ENCODE data around the gene G2E3. TPM values are rescaled to one million over a fixed set of nuclear protein-coding genes. Genes with fewer than 3 reads are reported as not detected.

The G2E3 gene
- total and polyA plus RNA-seq, 11 donors, result 2.4 to 10.2 (median 6.8) TPM

DNA sequence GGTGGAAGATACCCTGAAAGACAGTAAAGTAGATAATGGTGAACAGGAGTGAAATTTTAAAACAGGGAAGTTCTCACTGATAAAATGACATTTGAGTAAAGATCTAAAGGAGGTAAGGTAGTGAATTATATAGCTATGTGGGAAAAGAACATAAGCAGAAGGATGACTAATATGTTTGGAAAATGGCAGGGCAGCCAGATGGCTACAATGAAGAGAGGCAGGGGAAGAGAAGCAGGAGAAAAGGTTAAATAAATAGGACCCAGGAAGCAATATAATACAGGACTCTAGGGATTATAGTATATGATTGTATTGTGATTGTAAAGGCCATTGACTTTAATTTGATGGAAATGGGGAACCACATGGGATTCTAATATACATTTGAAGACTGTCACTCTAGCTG is 96.2 kb downstream of the G2E3 start:
- TF ChIP-seq POLR2A (IDR thresholded peaks at IDR 0.05), result no peak
- intact Hi-C loops (cut with DNase I), result loop anchor here in 4 of 10 donors (5.0 to 10.0 kb wide), 4 partner anchors 50 to 260 kb away; no protein-coding TSS in a partner anchor
- Histone ChIP-seq H3K4me1 (no peaks in the 10 kb centered on the region), H3K27me3 (no peaks in the 10 kb centered on the region), H3K27ac (no peak overlapping the region), H3K36me3 (peaks cover 0 to 97% (median 81%) of the 10 kb centered on the region in 9 donors), H3K9me3 (no peaks in the 10 kb centered on the region), H3K4me3 (no peak overlapping the region)
- ATAC-seq (no peak), DNase-seq (no peak)

DNA sequence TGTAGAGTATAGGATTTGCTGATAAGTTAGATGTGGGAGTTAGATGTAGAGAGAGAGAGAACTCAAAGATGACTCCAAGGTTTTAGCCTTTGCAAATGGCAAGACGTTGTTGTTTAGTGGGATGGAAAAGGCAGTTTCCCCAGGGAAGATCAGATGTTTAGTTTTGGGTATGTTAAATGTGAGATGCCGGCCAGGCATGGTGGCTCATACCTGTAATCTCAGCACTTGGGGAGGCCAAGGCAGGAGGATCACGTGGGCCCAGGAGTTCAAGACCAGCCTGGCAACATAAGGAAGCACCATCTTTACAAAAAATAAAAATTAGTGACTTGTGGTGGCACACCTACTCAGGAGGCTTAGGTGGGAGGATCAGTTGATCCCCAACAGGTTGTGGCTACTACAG is 96.7 kb downstream of the G2E3 start:
- DNase-seq (no peak), ATAC-seq (no peak)
- Histone ChIP-seq H3K4me3 (no peak overlapping the region), H3K27me3 (no peaks in the 10 kb centered on the region), H3K9me3 (no peaks in the 10 kb centered on the region), H3K27ac (no peak overlapping the region), H3K4me1 (no peaks in the 10 kb centered on the region), H3K36me3 (peaks cover 0 to 95% (median 81%) of the 10 kb centered on the region in 9 donors)
- no peak for TF ChIP-seq POLR2A (IDR thresholded peaks at IDR 0.05)
- TF ChIP-seq, protein P1, sequence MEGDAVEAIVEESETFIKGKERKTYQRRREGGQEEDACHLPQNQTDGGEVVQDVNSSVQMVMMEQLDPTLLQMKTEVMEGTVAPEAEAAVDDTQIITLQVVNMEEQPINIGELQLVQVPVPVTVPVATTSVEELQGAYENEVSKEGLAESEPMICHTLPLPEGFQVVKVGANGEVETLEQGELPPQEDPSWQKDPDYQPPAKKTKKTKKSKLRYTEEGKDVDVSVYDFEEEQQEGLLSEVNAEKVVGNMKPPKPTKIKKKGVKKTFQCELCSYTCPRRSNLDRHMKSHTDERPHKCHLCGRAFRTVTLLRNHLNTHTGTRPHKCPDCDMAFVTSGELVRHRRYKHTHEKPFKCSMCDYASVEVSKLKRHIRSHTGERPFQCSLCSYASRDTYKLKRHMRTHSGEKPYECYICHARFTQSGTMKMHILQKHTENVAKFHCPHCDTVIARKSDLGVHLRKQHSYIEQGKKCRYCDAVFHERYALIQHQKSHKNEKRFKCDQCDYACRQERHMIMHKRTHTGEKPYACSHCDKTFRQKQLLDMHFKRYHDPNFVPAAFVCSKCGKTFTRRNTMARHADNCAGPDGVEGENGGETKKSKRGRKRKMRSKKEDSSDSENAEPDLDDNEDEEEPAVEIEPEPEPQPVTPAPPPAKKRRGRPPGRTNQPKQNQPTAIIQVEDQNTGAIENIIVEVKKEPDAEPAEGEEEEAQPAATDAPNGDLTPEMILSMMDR (IDR thresholded peaks at IDR 0.05), result no peak
- WGBS, 4 donors, result 85 to 95% (median 91%) methylated on average over 3 of the region's 3 CpGs
- intact Hi-C loops (cut with DNase I), result loop anchor here in 4 of 10 donors (5.0 to 10.0 kb wide), 4 partner anchors 49 to 259 kb away; no protein-coding TSS in a partner anchor

DNA sequence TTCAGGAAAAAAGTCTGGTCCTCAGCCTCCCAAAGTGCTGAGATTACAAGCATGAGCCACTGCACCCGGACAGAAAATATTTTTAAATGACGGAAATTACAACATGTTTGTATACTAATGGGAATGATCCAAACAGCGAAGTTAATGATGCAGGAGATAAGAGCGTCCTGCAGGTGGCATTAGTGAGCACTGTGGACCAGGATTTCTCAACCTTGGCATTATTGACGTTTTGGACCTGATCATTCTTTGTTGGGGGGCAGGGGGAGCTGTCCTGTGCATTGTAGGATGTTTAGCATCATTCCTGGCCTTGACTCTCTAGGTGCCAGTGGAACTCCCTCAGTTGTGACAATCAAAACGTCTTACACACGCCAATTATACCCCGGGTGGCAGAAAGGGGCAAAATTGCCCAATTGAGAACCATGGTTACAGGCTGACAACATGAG is 97.3 kb downstream of the G2E3 start:
- TF ChIP-seq, protein P1 (IDR thresholded peaks at IDR 0.05), result peak; percentile 45 to 73 (median 64)
- no peak for TF ChIP-seq POLR2A (IDR thresholded peaks at IDR 0.05)
- Histone ChIP-seq H3K36me3 (peaks cover 0 to 95% (median 81%) of the 10 kb centered on the region in 9 donors), H3K4me1 (no peaks in the 10 kb centered on the region), H3K9me3 (no peaks in the 10 kb centered on the region), H3K27ac (peak overlapping the region in 1 of 12 donors; percentile 1), H3K27me3 (no peaks in the 10 kb centered on the region), H3K4me3 (no peak overlapping the region)
- intact Hi-C loops (cut with DNase I), result loop anchor here in 4 of 10 donors (5.0 to 10.0 kb wide), 4 partner anchors 49 to 259 kb away; no protein-coding TSS in a partner anchor
- 52 to 62% (median 57%) methylated on average over 8 of the region's 8 CpGs for WGBS, 4 donors
- ATAC-seq (peak in 2 of 4 donors; percentile 49 to 51), DNase-seq (peak in 1 of 5 donors; percentile 21)

DNA sequence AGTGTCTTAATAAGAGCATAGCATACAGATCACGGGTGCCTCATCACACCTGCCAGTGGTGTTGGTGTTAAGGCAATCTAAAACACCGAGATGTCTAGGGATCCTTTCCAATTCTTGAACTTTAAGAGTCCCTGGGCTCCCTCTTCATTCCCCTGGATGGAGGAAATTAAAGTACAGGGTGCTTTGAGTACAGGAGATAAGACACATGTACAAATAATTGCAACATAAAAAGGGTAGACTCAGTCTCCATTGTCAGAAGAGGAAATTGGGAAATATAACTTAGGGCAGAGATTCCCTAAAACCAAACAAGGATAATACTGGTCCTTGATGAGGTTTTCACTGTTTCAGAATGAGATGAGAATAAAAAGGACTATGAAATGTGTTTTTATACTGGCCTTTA is 98.1 kb downstream of the G2E3 start:
- WGBS, 4 donors, result 71 to 77% (median 74%) methylated on average over 2 of the region's 2 CpGs
- peak in 2 of 4 donors; percentile 38 to 55 for ATAC-seq

More for the DNA sequence above, 98.1 kb downstream of the G2E3 start:
- no peak for DNase-seq
- Histone ChIP-seq H3K36me3 (peaks cover 0 to 95% (median 78%) of the 10 kb centered on the region in 9 donors), H3K9me3 (no peaks in the 10 kb centered on the region), H3K4me3 (no peak overlapping the region), H3K4me1 (peaks cover 0 to under 1% (median 0%) of the 10 kb centered on the region in 12 donors), H3K27ac (no peak overlapping the region), H3K27me3 (no peaks in the 10 kb centered on the region)
- no peak for TF ChIP-seq POLR2A (IDR thresholded peaks at IDR 0.05)
- TF ChIP-seq, protein P1 (IDR thresholded peaks at IDR 0.05), result no peak
- intact Hi-C loops (cut with DNase I), result loop anchor here in 4 of 10 donors (5.0 to 10.0 kb wide), 4 partner anchors 48 to 258 kb away; no protein-coding TSS in a partner anchor
